Measurements from ENCODE around the gene TBKBP1. TPM values are rescaled to one million over a fixed set of nuclear protein-coding genes. Genes with fewer than 3 reads are reported as not detected.

TBKBP1 gene
- total RNA-seq, 4 donors from 2014 or later: 3.1 to 12.7 (median 7.9) TPM

- 78 to 84% methylated on average over 4 of the region's 4 CpGs for WGBS, 2 donors
- Histone ChIP-seq H3K27me3 (peaks cover 3 to 99% (median 8%) of the 10 kb centered on the region in 4 donors), H3K36me3 (no peaks in the 10 kb centered on the region), H3K4me1 (peaks cover 5 to 10% (median 7%) of the 10 kb centered on the region in 3 donors), H3K27ac (no peak overlapping the region), H3K9me3 (no peaks in the 10 kb centered on the region), H3K4me3 (no peak overlapping the region)
- intact Hi-C loops (cut with DNase I): no loop called here
- DNase-seq: no peak
- TF ChIP-seq CTCF (IDR thresholded peaks at IDR 0.05) (no peak), POLR2A (IDR thresholded peaks at IDR 0.05) (no peak)
Observed at GRCh38 chr17:47728214-47728877, 34.4 kb downstream of the TBKBP1 start.

GRCh38 chr17:47729476-47729875, 35.5 kb downstream of the TBKBP1 start:
- Histone ChIP-seq H3K27ac (no peak overlapping the region), H3K4me3 (no peak overlapping the region), H3K27me3 (peaks cover 6 to 99% (median 10%) of the 10 kb centered on the region in 4 donors), H3K9me3 (no peaks in the 10 kb centered on the region), H3K4me1 (peaks cover 5 to 19% (median 16%) of the 10 kb centered on the region in 3 donors), H3K36me3 (no peaks in the 10 kb centered on the region)
- DNase-seq: no peak
- intact Hi-C loops (cut with DNase I): no loop called here
- 67 to 73% methylated on average over 7 to 8 of the region's 8 CpGs for WGBS, 2 donors
- no peak for TF ChIP-seq POLR2A (IDR thresholded peaks at IDR 0.05)
- no peak for TF ChIP-seq CTCF (IDR thresholded peaks at IDR 0.05)

- Histone ChIP-seq H3K27ac (no peak overlapping the region), H3K4me3 (no peak overlapping the region), H3K36me3 (no peaks in the 10 kb centered on the region), H3K9me3 (no peaks in the 10 kb centered on the region), H3K4me1 (peaks cover 5 to 19% (median 16%) of the 10 kb centered on the region in 3 donors), H3K27me3 (peaks cover 6 to 99% (median 10%) of the 10 kb centered on the region in 4 donors)
- TF ChIP-seq CTCF (IDR thresholded peaks at IDR 0.05) (no peak), POLR2A (IDR thresholded peaks at IDR 0.05) (no peak)
- no peak for DNase-seq
- intact Hi-C loops (cut with DNase I): no loop called here
- WGBS, 2 donors: 60 to 85% methylated on average over 1 to 4 of the region's 4 CpGs
Observed at GRCh38 chr17:47730681-47731080, 36.7 kb downstream of the TBKBP1 start.

GRCh38 chr17:47731396-47731795, 37.4 kb downstream of the TBKBP1 start:
- Histone ChIP-seq H3K4me3 (no peak overlapping the region), H3K9me3 (no peaks in the 10 kb centered on the region), H3K36me3 (no peaks in the 10 kb centered on the region), H3K4me1 (peaks cover 5 to 19% (median 16%) of the 10 kb centered on the region in 3 donors), H3K27ac (no peak overlapping the region), H3K27me3 (peaks cover 6 to 97% (median 10%) of the 10 kb centered on the region in 4 donors)
- TF ChIP-seq POLR2A (IDR thresholded peaks at IDR 0.05) (no peak), CTCF (IDR thresholded peaks at IDR 0.05) (no peak)
- no peak for DNase-seq
- intact Hi-C loops (cut with DNase I): no loop called here
- 63 to 100% methylated on average over 1 to 2 of the region's 2 CpGs for WGBS, 2 donors

- Histone ChIP-seq H3K4me3 (peak overlapping the region in 2 of 4 donors; percentile 52 to 64), H3K36me3 (no peaks in the 10 kb centered on the region), H3K27ac (no peak overlapping the region), H3K4me1 (peaks cover 5 to 19% (median 16%) of the 10 kb centered on the region in 3 donors), H3K27me3 (peaks cover 6 to 94% (median 10%) of the 10 kb centered on the region in 4 donors), H3K9me3 (no peaks in the 10 kb centered on the region)
- TF ChIP-seq POLR2A (IDR thresholded peaks at IDR 0.05): no peak
- no peak for TF ChIP-seq CTCF (IDR thresholded peaks at IDR 0.05)
- DNase-seq: no peak
- intact Hi-C loops (cut with DNase I): no loop called here
- 56 to 66% methylated on average over 6 to 7 of the region's 12 CpGs for WGBS, 2 donors
Observed at GRCh38 chr17:47732399-47733046, 38.6 kb downstream of the TBKBP1 start.

All from esophagus squamous epithelium (tissue), 5 donors.